ENCODE data around the gene SYNPR. TPM values are rescaled to one million over a fixed set of nuclear protein-coding genes. Genes with fewer than 3 reads are reported as not detected.

Gene SYNPR
- total RNA-seq, 2 donors from 2014 or later = not detected

GRCh38 chr3:63430875-63431274 is 152.8 kb downstream of the SYNPR start:
- H3K27me3 ChIP-seq (replicated peaks; ENCODE audit: insufficient read depth) = no peaks in the 10 kb centered on the region
- H3K4me1 ChIP-seq (ENCODE audit: control insufficient read depth in 1 of 2, low read depth in 2 of 2) = no peaks in the 10 kb centered on the region
- H3K27ac ChIP-seq = no peak overlapping the region
- no peak for ATAC-seq (ENCODE audit: insufficient number of reproducible peaks, low FRiP score, low read depth)
- H3K4me3 ChIP-seq = no peak overlapping the region
- no peak for TF ChIP-seq CTCF (IDR thresholded peaks at IDR 0.05)
- no peaks in the 10 kb centered on the region for H3K9me3 ChIP-seq
- no peak for DNase-seq (ENCODE audit: low spot score)
- no peaks in the 10 kb centered on the region for H3K36me3 ChIP-seq

- Histone ChIP-seq H3K36me3 (no peaks in the 10 kb centered on the region), H3K4me3 (no peak overlapping the region), H3K9me3 (no peaks in the 10 kb centered on the region), H3K27ac (no peak overlapping the region), H3K27me3 (replicated peaks; ENCODE audit: insufficient read depth) (no peaks in the 10 kb centered on the region), H3K4me1 (ENCODE audit: control insufficient read depth in 1 of 2, low read depth in 2 of 2) (no peaks in the 10 kb centered on the region)
- ATAC-seq (ENCODE audit: insufficient number of reproducible peaks, low FRiP score, low read depth) (no peak), DNase-seq (ENCODE audit: low spot score) (no peak)
- TF ChIP-seq CTCF (IDR thresholded peaks at IDR 0.05) = no peak
Observed at GRCh38 chr3:63437858-63438257, 159.8 kb downstream of the SYNPR start.

GRCh38 chr3:63438826-63439371 is 160.8 kb downstream of the SYNPR start:
- no peak for ATAC-seq (ENCODE audit: insufficient number of reproducible peaks, low FRiP score, low read depth)
- TF ChIP-seq CTCF (IDR thresholded peaks at IDR 0.05) = no peak
- Histone ChIP-seq H3K27me3 (replicated peaks; ENCODE audit: insufficient read depth) (no peaks in the 10 kb centered on the region), H3K4me3 (no peak overlapping the region), H3K36me3 (no peaks in the 10 kb centered on the region), H3K9me3 (no peaks in the 10 kb centered on the region), H3K4me1 (ENCODE audit: control insufficient read depth in 1 of 2, low read depth in 2 of 2) (no peaks in the 10 kb centered on the region), H3K27ac (no peak overlapping the region)
- DNase-seq (ENCODE audit: low spot score) = no peak

- Histone ChIP-seq H3K36me3 (no peaks in the 10 kb centered on the region), H3K4me1 (ENCODE audit: control insufficient read depth in 1 of 2, low read depth in 2 of 2) (no peaks in the 10 kb centered on the region), H3K4me3 (no peak overlapping the region), H3K27me3 (replicated peaks; ENCODE audit: insufficient read depth) (no peaks in the 10 kb centered on the region), H3K9me3 (no peaks in the 10 kb centered on the region), H3K27ac (no peak overlapping the region)
- TF ChIP-seq CTCF (IDR thresholded peaks at IDR 0.05) = no peak
- DNase-seq (ENCODE audit: low spot score) (no peak), ATAC-seq (ENCODE audit: insufficient number of reproducible peaks, low FRiP score, low read depth) (no peak)
Observed at GRCh38 chr3:63441262-63441661, 163.2 kb downstream of the SYNPR start.

GRCh38 chr3:63442918-63443317 is 164.8 kb downstream of the SYNPR start:
- DNase-seq (ENCODE audit: low spot score) = no peak
- Histone ChIP-seq H3K4me3 (no peak overlapping the region), H3K36me3 (no peaks in the 10 kb centered on the region), H3K27ac (no peak overlapping the region), H3K27me3 (replicated peaks; ENCODE audit: insufficient read depth) (no peaks in the 10 kb centered on the region), H3K4me1 (ENCODE audit: control insufficient read depth in 1 of 2, low read depth in 2 of 2) (no peaks in the 10 kb centered on the region), H3K9me3 (no peaks in the 10 kb centered on the region)
- no peak for TF ChIP-seq CTCF (IDR thresholded peaks at IDR 0.05)
- no peak for ATAC-seq (ENCODE audit: insufficient number of reproducible peaks, low FRiP score, low read depth)
